GM10266 (cell line): Measurements from ENCODE around the gene CCDC82.
A peak's percentile ranks its signal among the peaks of the same experiment; 100 is the strongest.

Experiments used
- DNase-seq: peaks from one replicate; pipeline ENCODE4 v3.0.0; 2012; ENCODE audit errors: extremely low spot score
- TF ChIP-seq, protein P1 (sequence below): IDR thresholded peaks from 2 replicates; pipeline ENCODE4 v1.5.1; 2012; ENCODE audit warnings: mild to moderate bottlenecking, low read depth; ENCODE audit not compliant: control insufficient read depth, insufficient read depth; ENCODE audit errors: missing control alignments

Gene CCDC82

DNA sequence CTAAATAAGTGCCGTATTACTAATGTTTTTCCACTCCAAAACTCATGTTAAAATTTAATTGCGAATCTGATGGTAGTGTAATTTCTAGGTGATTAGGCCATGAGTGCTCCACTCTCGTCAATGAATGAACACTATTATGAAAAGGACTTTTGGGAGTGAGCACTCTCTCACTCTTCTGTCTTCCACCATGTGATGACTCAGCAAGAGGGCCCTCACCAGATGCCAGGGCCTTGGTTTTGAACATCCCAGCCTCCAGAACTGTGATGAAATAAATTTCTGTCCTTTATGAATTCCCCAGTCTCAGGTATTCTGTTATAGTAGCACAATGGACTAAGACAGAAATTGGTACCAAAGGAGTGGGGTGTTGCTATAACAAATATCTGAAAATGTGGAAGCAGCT is 8.2 kb upstream of the CCDC82 start:
- DNase-seq, result no peak
- TF ChIP-seq, protein P1, sequence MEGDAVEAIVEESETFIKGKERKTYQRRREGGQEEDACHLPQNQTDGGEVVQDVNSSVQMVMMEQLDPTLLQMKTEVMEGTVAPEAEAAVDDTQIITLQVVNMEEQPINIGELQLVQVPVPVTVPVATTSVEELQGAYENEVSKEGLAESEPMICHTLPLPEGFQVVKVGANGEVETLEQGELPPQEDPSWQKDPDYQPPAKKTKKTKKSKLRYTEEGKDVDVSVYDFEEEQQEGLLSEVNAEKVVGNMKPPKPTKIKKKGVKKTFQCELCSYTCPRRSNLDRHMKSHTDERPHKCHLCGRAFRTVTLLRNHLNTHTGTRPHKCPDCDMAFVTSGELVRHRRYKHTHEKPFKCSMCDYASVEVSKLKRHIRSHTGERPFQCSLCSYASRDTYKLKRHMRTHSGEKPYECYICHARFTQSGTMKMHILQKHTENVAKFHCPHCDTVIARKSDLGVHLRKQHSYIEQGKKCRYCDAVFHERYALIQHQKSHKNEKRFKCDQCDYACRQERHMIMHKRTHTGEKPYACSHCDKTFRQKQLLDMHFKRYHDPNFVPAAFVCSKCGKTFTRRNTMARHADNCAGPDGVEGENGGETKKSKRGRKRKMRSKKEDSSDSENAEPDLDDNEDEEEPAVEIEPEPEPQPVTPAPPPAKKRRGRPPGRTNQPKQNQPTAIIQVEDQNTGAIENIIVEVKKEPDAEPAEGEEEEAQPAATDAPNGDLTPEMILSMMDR, result no peak

DNA sequence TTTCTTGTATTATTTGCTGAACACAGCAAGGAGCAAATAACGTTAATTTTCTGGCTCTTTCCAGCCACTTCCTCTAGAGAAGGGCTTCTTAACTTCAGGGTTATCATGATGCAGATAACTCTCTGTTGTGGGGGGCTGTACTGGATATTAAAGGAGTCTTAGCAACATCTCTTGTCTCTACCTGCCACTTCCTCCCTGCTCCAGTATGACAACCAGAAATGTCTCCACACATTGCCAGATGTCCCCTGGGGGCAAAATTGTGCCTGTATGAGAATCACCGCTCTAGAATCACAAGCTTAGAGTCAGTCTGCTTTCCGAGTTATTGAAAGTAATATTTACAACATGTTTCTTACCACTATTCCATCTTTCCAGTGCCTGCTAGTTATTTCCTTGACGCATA is 6.9 kb upstream of the CCDC82 start:
- DNase-seq, result no peak
- TF ChIP-seq, protein P1, result no peak

DNA sequence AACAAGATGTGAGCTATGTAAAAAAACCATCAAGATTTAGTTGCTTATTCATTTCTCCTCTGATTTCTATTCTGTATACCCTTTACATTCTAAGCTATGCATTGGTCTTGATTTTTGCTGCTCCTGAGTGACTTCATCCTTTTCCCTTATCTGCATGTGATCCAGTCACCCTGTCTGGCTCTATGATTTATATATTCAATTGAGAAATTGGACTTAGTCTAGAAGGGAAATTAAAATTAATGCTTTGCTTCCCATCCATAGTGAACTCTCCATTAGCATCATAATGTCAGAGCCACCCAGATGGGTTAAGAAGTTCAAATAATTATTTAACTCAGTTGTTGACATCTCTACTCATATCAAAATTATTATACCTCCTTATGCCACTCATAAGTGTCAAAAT is 5.1 kb upstream of the CCDC82 start:
- no peak for DNase-seq
- TF ChIP-seq, protein P1, result no peak

DNA sequence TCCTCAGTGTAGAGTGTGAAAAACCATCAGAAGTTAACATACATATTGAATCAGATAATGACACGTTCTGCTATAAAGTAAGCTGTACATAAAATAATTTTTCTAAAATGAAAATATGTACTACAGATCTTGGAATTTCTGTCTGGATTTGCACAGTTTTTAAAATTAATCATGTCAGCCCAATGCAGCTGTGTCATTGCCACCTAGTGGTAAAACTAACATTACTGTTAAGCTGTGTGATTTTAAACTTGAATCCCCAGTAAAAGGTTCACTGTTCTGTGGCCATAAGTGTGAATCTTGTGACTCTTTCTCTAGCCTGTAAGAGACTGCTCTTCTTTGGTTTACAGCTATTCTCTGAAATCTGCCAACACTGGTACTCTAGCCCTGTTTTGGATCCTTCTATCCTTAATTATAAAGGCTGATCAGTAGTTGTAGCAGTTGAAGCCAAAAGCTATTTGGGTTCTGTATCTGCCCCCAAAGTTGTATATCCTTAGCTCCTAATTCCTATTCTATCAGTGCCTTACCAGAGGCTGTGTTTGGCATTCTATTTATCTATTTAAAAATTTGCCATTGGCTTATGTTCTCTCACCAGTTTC is 4.1 kb upstream of the CCDC82 start:
- TF ChIP-seq, protein P1, result peak; percentile 60
- peak; percentile 30 for DNase-seq

DNA sequence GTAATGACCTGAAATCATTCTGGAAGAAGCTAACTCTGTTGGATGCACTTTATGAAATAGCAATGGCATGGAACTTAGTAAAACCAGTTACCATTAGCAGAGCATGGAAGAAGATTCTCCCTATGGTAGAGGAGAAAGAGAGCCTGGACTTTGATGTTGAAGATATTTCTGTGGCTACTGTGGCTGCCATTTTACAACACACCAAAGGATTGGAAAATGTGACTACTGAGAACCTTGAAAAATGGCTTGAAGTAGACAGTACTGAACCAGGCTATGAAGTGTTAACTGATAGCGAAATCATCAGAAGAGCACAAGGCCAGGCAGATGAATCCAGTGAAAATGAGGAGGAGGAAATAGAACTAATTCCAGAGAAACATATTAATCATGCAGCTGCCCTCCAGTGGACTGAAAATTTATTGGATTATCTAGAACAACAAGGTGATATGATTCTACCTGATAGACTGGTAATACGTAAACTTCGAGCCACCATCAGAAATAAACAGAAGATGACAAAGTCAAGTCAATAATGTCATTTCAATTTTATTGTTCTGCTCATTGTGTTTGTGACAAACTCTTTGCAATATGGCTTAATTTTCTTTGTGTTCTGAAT is 2.1 kb upstream of the CCDC82 start:
- DNase-seq, result no peak

DNA sequence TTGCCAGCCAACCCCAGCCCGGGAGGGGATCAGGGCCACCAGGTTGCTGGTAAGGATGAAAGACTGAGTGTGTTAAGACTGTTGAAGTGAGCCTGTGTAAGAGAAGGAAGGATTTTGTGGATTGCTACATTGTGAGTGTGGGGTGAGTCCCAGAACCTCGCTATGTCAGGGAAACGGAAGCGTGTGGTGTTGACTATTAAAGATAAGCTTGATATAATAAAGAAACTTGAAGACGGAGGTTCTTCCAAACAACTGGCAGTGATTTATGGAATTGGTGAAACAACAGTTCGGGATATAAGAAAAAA is 728 bp upstream of the CCDC82 start:
- no peak for DNase-seq
- TF ChIP-seq, protein P1, result no peak

More for the DNA sequence above, 2.1 kb upstream of the CCDC82 start:
- TF ChIP-seq, protein P1, result no peak

DNA sequence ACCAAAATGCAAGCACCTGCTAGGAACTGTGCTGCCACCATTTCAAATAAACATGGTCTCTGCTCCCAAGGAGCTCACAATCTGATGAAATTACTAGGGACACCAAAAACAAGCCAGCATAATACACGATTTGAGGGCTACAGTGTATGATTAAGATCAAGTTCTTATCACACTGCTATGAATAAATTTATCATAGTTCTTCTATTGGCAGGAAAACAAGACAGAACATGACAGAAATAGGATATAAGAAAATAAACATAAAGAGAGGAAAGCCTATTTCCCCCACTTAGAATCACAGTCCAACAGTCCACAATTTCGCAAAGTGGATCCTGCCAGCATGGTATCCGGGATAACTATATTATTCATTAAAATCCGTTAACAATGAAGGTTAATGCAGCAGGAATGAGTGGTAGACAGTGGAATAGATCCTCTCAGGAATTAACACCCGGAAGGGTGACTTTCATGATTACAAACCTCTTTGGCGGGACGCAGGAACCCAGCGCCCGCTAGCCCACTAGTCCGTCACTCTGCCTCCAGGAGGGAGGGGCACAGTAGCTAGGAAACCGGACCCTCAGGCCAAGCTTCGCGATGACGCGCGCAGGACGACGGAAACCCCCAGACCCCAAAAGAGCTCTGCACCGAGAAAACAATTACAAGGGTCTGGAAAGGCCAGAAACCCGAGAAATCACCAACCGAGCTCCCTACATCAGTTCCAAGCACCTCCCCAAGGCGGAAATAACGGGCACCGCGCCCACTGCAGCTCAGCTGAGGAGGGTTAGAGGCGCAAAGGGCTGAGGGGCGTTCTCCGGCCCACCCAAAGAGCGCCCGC is 607 bp downstream of the CCDC82 start:
- DNase-seq, result peak; percentile 34
- TF ChIP-seq, protein P1, result no peak
